ENCODE data around the gene CREB5.

CREB5 gene

DNA sequence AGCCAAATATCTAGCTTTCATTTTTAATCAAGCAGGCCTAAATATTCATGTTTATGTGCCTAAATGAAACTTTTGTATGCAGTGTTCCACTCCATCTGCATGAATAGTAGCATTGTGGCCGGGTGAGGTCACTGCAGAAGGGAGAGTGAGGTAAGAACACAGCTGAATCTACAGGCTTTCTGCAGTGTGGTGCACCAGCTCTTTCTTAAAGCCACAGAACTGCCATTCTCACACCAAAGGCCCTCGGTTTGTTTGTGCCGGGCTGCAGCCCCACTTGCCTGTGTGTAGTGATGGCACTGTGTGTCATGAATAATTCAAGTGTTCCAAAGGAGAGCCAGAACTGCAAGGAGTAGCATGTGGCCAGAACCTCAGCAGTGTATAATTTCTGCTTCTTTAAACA lies 341.7 kb downstream of the CREB5 start:
- no peak overlapping the region for H2AFZ ChIP-seq (ENCODE audit: low read depth)
- H3K4me2 ChIP-seq: no peak overlapping the region
- no peak overlapping the region for H3K9ac ChIP-seq
- H3K4me3 ChIP-seq (IDR thresholded peaks at IDR 0.05; ENCODE audit: insufficient read depth, low read depth, low read length): no peak overlapping the region
- H3K27ac ChIP-seq: no peak overlapping the region
- H3K79me2 ChIP-seq (ENCODE audit: insufficient read depth, low read depth): no peaks in the 10 kb centered on the region
- no peaks in the 10 kb centered on the region for H3K36me3 ChIP-seq (ENCODE audit: insufficient read depth)
- no peaks in the 10 kb centered on the region for H4K20me1 ChIP-seq (ENCODE audit: insufficient read depth)
- H3K4me1 ChIP-seq (ENCODE audit: low read depth, poor library complexity, severe bottlenecking): no peaks in the 10 kb centered on the region
- no peaks in the 10 kb centered on the region for H3K27me3 ChIP-seq (ENCODE audit: insufficient read depth, low read depth)
- TF ChIP-seq CTCF (conservative IDR thresholded peaks at IDR 0.05; ENCODE audit: low read depth, low read length): no peak

GRCh38 chr7:28754447-28754846 lies 342.1 kb downstream of the CREB5 start:
- H3K79me2 ChIP-seq (ENCODE audit: insufficient read depth, low read depth): no peaks in the 10 kb centered on the region
- no peaks in the 10 kb centered on the region for H3K36me3 ChIP-seq (ENCODE audit: insufficient read depth)
- no peaks in the 10 kb centered on the region for H3K4me1 ChIP-seq (ENCODE audit: low read depth, poor library complexity, severe bottlenecking)
- H4K20me1 ChIP-seq (ENCODE audit: insufficient read depth): no peaks in the 10 kb centered on the region
- no peak overlapping the region for H3K4me3 ChIP-seq (IDR thresholded peaks at IDR 0.05; ENCODE audit: insufficient read depth, low read depth, low read length)
- H3K27me3 ChIP-seq (ENCODE audit: insufficient read depth, low read depth): no peaks in the 10 kb centered on the region
- H3K9ac ChIP-seq: no peak overlapping the region
- TF ChIP-seq CTCF (conservative IDR thresholded peaks at IDR 0.05; ENCODE audit: low read depth, low read length): no peak
- no peak overlapping the region for H3K27ac ChIP-seq
- no peak overlapping the region for H3K4me2 ChIP-seq
- no peak overlapping the region for H2AFZ ChIP-seq (ENCODE audit: low read depth)

DNA sequence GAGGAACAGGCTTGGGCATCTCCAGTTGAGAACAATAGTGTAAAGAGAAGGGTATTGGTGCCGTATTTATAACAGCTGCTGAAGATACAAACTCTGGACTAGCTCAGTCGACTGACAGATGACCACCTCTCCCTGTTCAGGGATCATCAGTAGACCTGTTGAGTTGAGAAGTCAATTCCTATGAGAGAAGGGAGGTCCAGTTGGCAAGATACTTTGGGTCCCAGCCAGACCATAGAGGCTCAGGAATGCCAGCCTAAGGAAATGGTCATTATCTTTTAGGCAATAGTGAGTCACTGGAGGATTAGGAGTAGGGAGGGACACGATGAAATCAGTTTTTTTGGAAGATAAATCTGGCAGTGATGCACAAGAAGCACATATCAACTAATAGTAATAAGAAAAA lies 342.9 kb downstream of the CREB5 start:
- Histone ChIP-seq H3K4me1 (ENCODE audit: low read depth, poor library complexity, severe bottlenecking) (no peaks in the 10 kb centered on the region), H3K27ac (no peak overlapping the region), H3K9ac (no peak overlapping the region), H2AFZ (ENCODE audit: low read depth) (no peak overlapping the region), H4K20me1 (ENCODE audit: insufficient read depth) (no peaks in the 10 kb centered on the region), H3K4me2 (no peak overlapping the region), H3K4me3 (IDR thresholded peaks at IDR 0.05; ENCODE audit: insufficient read depth, low read depth, low read length) (no peak overlapping the region), H3K79me2 (ENCODE audit: insufficient read depth, low read depth) (no peaks in the 10 kb centered on the region), H3K27me3 (ENCODE audit: insufficient read depth, low read depth) (no peaks in the 10 kb centered on the region), H3K36me3 (ENCODE audit: insufficient read depth) (no peaks in the 10 kb centered on the region)
- TF ChIP-seq CTCF (conservative IDR thresholded peaks at IDR 0.05; ENCODE audit: low read depth, low read length): no peak

DNA sequence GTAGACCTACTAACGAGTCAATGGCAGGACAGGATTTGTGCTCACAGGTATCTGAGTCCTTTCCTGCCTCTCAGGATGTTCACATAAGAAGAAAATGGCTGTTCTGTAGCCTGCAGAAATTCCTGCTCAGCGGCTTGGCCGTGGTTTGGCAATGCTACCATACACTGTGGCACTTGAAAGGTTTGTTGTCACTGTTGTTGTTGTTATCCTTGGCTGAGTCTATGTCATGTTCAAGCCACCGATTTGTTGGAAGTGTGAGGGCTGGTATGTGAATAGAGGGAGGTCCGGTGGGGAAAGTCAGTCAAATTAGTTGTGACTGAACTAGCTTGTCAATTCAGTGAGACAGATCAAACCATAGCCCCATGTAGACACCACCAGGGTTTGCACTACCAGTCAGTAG lies 345.9 kb downstream of the CREB5 start:
- no peak overlapping the region for H3K9ac ChIP-seq
- H2AFZ ChIP-seq (ENCODE audit: low read depth): no peak overlapping the region
- no peak overlapping the region for H3K4me3 ChIP-seq (IDR thresholded peaks at IDR 0.05; ENCODE audit: insufficient read depth, low read depth, low read length)
- H4K20me1 ChIP-seq (ENCODE audit: insufficient read depth): no peaks in the 10 kb centered on the region
- no peaks in the 10 kb centered on the region for H3K79me2 ChIP-seq (ENCODE audit: insufficient read depth, low read depth)
- no peak overlapping the region for H3K4me2 ChIP-seq
- no peaks in the 10 kb centered on the region for H3K36me3 ChIP-seq (ENCODE audit: insufficient read depth)
- no peak overlapping the region for H3K27ac ChIP-seq
- H3K4me1 ChIP-seq (ENCODE audit: low read depth, poor library complexity, severe bottlenecking): no peaks in the 10 kb centered on the region
- H3K27me3 ChIP-seq (ENCODE audit: insufficient read depth, low read depth): no peaks in the 10 kb centered on the region
- no peak for TF ChIP-seq CTCF (conservative IDR thresholded peaks at IDR 0.05; ENCODE audit: low read depth, low read length)
